Lung (tissue), 12 donors: ENCODE measurements around the gene ACADSB. TPM values are rescaled to one million over a fixed set of nuclear protein-coding genes. Genes with fewer than 3 reads are reported as not detected.

ENCODE experiments used
- ATAC-seq: fragments of 200-7000 bp; cut with Tn5 transposase; one replicate; pipeline ENCODE4 v1.9.1; 2020; ENCODE audit warnings: moderate number of reproducible peaks; ENCODE audit not compliant: insufficient read depth, low FRiP score
- DNase-seq, 3 donors: peaks; one replicate each; pipeline ENCODE4 v3.0.0-alpha.2; 2013 to 2017
- H3K27ac ChIP-seq, 2 donors: one replicate each; pipeline ENCODE4 v1.5.1; 2013; ENCODE audit warnings: mild to moderate bottlenecking in 2 of 2, moderate library complexity in 2 of 2, control low read depth in 1 of 2, inconsistent platforms in 1 of 2, low read depth in 1 of 2, low read length in 1 of 2
- H3K27me3 ChIP-seq, 3 donors: one replicate each; pipeline ENCODE4 v1.5.1; 2013; ENCODE audit warnings: low read length in 2 of 3; ENCODE audit not compliant: control insufficient read depth in 3 of 3, insufficient read depth in 3 of 3
- H3K36me3 ChIP-seq, 4 donors: one replicate each; pipeline ENCODE4 v1.5.1; 2013; ENCODE audit warnings: low read length in 4 of 4, mild to moderate bottlenecking in 1 of 4, moderate library complexity in 1 of 4; ENCODE audit not compliant: control insufficient read depth in 4 of 4, insufficient read depth in 4 of 4
- H3K4me1 ChIP-seq, 5 donors: one replicate each; pipeline ENCODE4 v1.5.1; 2013; ENCODE audit warnings: low read length in 5 of 5, mild to moderate bottlenecking in 2 of 5, moderate library complexity in 1 of 5; ENCODE audit not compliant: control insufficient read depth in 5 of 5, insufficient read depth in 5 of 5
- H3K4me3 ChIP-seq: one replicate; pipeline ENCODE4 v1.5.1; 2013; ENCODE audit warnings: mild to moderate bottlenecking, control low read depth, moderate library complexity
- H3K9ac ChIP-seq, 2 donors: one replicate each; pipeline ENCODE4 v1.5.1; 2013; ENCODE audit warnings: low read length in 2 of 2, control low read depth in 1 of 2; ENCODE audit not compliant: insufficient read depth in 1 of 2
- H3K9me3 ChIP-seq, 4 donors: one replicate each; pipeline ENCODE4 v1.5.1; 2013; ENCODE audit warnings: low read length in 3 of 4, mild to moderate bottlenecking in 1 of 4, moderate library complexity in 1 of 4; ENCODE audit not compliant: control insufficient read depth in 4 of 4, insufficient read depth in 3 of 4
- CTCF ChIP-seq: IDR thresholded peaks from 2 replicates; pipeline ENCODE4 v1.5.1; 2012; ENCODE audit warnings: mild to moderate bottlenecking; ENCODE audit errors: control extremely low read depth, extremely low read depth
- WGBS, 2 donors: extraction: QIAGEN DNeasy Blood & Tissue Kit; methylation state at CpG; one replicate each; pipeline ENCODE4 v1.1.7; 2013; 5-methylcytosine and 5-hydroxymethylcytosine counted together
- polyA plus RNA-seq, 2 donors: library from polyadenylated mRNA; stranded (reverse); fragments of 200-250 nt; gene quantifications; one replicate each; pipeline ENCODE4 v1.2.1, GENCODE V29; 2013
- total RNA-seq, 2 donors: library from RNA; depleted of rRNA in 1 of 2; stranded (reverse); fragments of >200 nt in 1 of 2; gene quantifications; one replicate each; pipeline ENCODE4 v1.2.1, GENCODE V29; 2014 to 2021
- donor health status: control.
- donor health status: control.
- donor health status: Bipolar disorder and iron deficiency.
- donor health status: healthy.
- donor health status: DM: yes; HTN: yes; CAD: no.

The ACADSB gene
- total and polyA plus RNA-seq, 4 donors, result 8.2 to 36.2 (median 14.9) TPM

GRCh38 chr10:123103944-123104343 lies 95.1 kb downstream of the ACADSB start:
- H3K27me3 ChIP-seq, result peaks cover 0 to 2% (median 0%) of the 10 kb centered on the region in 3 donors
- H3K27ac ChIP-seq, result no peak overlapping the region
- 74 to 78% methylated on average over 9 of the region's 9 CpGs for WGBS, 2 donors
- H3K36me3 ChIP-seq, result no peaks in the 10 kb centered on the region
- no peak for TF ChIP-seq CTCF
- peaks cover 0 to 2% (median 0%) of the 10 kb centered on the region in 4 donors for H3K9me3 ChIP-seq
- no peaks in the 10 kb centered on the region for H3K4me1 ChIP-seq
- DNase-seq (no peak), ATAC-seq (no peak)
- H3K9ac ChIP-seq, result no peak overlapping the region
- H3K4me3 ChIP-seq, result no peak overlapping the region

Other genes starting within 250 kb of the ACADSB start
- 1 to 10 TPM in 1 of 2 donors, under 1 TPM in 1; 0.94 to 1.5 TPM for gene CUZD1, start 163.1 kb upstream of the ACADSB start, total RNA-seq
- gene CUZD1, start 163.1 kb upstream of the ACADSB start, polyA plus RNA-seq, result 1 to 10 TPM in 1 of 2 donors, under 1 TPM in 1; 0.29 to 1.0 TPM
- gene FAM24B, start 129.4 kb upstream of the ACADSB start, total RNA-seq, result 1 to 10 TPM; 3.0 to 7.8 TPM
- gene FAM24B, start 129.4 kb upstream of the ACADSB start, polyA plus RNA-seq, result 1 to 10 TPM; 1.6 to 3.3 TPM
- gene FAM24A, start 98.4 kb upstream of the ACADSB start, total RNA-seq, result not detected
- gene FAM24A, start 98.4 kb upstream of the ACADSB start, polyA plus RNA-seq, result not detected
- 10 to 100 TPM in 1 of 2 donors, 1 to 10 TPM in 1; 4.8 to 17.1 TPM for gene C10orf88, start 54.8 kb upstream of the ACADSB start, total RNA-seq
- 1 to 10 TPM; 3.7 to 5.2 TPM for gene C10orf88, start 54.8 kb upstream of the ACADSB start, polyA plus RNA-seq
- 1 to 10 TPM; 1.8 to 5.0 TPM for gene PSTK, start 28.6 kb upstream of the ACADSB start, total RNA-seq
- gene PSTK, start 28.6 kb upstream of the ACADSB start, polyA plus RNA-seq, result 1 to 10 TPM; 1.9 to 4.7 TPM
- gene IKZF5, start 211 bp upstream of the ACADSB start, total RNA-seq, result 10 to 100 TPM; 12.1 to 19.9 TPM
- 10 to 100 TPM in 1 of 2 donors, 1 to 10 TPM in 1; 6.1 to 11.0 TPM for gene IKZF5, start 211 bp upstream of the ACADSB start, polyA plus RNA-seq
- gene HMX3, start 127.0 kb downstream of the ACADSB start, total RNA-seq, result not detected
- not detected for gene HMX3, start 127.0 kb downstream of the ACADSB start, polyA plus RNA-seq
- gene HMX2, start 139.1 kb downstream of the ACADSB start, total RNA-seq, result not detected
- gene HMX2, start 139.1 kb downstream of the ACADSB start, polyA plus RNA-seq, result not detected
- 100 to 1,000 TPM in 1 of 2 donors, 10 to 100 TPM in 1; 56.6 to 114 TPM for gene BUB3, start 145.4 kb downstream of the ACADSB start, total RNA-seq
- 10 to 100 TPM; 35.4 to 71.6 TPM for gene BUB3, start 145.4 kb downstream of the ACADSB start, polyA plus RNA-seq